ENCODE data around the gene EVX2. TPM values are rescaled to one million over a fixed set of nuclear protein-coding genes. Genes with fewer than 3 reads are reported as not detected.

Gene EVX2
- total RNA-seq, 1 donor from 2014 or later = not detected

DNA sequence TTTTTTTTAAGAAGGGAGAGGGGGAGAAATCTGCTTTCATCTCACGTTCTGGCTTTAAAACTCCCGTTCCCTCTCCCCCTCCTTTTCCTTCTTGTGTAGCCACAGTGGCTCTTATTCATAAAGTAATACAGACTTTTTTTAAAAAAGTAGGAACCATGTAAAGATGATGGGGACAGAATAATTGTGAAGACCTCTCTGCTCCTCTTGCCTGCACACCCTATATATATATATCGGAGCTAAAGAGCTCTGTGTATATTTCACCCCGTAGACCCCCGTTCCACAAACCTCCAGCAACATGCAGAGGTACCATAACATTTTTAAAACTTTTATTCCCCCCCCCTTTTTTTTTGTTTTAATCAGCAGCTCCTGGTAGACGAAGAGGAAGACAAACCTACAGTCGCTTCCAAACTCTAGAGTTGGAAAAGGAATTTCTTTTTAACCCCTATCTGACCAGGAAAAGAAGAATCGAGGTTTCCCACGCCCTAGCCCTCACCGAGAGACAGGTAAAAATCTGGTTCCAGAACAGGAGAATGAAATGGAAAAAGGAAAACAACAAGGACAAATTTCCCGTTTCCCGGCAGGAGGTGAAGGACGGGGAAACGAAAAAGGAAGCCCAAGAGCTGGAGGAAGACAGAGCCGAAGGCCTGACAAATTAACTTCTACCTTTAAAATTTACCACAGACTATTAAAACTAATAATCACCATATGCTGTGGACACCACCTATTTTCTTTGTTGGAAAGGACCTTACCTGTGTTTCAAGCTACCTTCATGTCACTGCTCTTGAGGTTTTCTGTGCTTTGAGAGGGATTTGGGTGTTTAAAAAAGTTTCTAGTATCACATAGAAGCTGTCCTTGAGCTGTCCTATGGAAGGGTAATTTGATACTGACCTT, 47.4 kb upstream of the EVX2 start:
- Mint-ChIP-seq H3K4me1 (ENCODE audit: unreplicated experiment) (peaks cover 35% of the 10 kb centered on the region), H3K27ac (ENCODE audit: unreplicated experiment) (peak overlapping the region; percentile 88)
- DNase-seq (ENCODE audit: low spot score) = no peak

DNA sequence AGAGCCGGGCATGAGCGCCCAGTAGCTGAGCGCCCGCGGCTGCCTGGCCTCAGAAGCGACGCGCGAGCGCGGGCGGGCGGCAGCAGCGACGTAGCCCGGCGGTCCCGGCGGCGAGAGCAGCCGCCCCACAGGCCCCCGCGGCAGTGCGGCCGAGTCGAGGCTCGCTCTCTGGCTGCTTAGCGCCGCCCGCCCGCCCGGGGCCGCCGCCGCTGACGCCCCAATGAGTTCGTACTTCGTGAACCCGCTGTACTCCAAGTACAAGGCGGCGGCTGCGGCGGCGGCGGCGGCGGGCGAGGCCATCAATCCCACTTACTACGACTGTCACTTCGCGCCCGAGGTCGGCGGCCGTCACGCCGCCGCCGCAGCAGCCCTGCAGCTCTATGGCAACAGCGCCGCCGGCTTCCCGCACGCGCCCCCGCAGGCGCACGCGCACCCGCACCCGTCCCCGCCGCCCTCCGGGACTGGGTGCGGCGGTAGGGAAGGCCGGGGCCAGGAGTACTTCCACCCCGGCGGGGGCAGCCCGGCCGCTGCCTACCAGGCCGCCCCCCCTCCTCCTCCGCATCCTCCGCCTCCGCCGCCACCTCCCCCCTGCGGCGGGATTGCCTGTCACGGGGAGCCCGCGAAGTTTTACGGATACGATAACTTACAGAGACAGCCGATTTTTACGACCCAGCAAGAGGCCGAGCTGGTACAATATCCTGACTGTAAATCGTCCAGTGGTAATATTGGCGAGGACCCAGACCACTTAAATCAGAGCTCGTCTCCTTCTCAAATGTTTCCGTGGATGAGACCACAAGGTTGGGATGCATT, 46.6 kb upstream of the EVX2 start:
- DNase-seq (ENCODE audit: low spot score) = no peak
- Mint-ChIP-seq H3K4me3 (ENCODE audit: unreplicated experiment) (peak overlapping the region; percentile 87), H3K4me1 (ENCODE audit: unreplicated experiment) (peaks cover 35% of the 10 kb centered on the region), H3K27me3 (ENCODE audit: unreplicated experiment) (peaks cover 43% of the 10 kb centered on the region), H3K9me3 (ENCODE audit: unreplicated experiment) (no peaks in the 10 kb centered on the region), H3K36me3 (ENCODE audit: low read depth, unreplicated experiment) (peaks cover 2% of the 10 kb centered on the region), H3K27ac (ENCODE audit: unreplicated experiment) (peak overlapping the region; percentile 88)
- TF ChIP-seq, protein P1, sequence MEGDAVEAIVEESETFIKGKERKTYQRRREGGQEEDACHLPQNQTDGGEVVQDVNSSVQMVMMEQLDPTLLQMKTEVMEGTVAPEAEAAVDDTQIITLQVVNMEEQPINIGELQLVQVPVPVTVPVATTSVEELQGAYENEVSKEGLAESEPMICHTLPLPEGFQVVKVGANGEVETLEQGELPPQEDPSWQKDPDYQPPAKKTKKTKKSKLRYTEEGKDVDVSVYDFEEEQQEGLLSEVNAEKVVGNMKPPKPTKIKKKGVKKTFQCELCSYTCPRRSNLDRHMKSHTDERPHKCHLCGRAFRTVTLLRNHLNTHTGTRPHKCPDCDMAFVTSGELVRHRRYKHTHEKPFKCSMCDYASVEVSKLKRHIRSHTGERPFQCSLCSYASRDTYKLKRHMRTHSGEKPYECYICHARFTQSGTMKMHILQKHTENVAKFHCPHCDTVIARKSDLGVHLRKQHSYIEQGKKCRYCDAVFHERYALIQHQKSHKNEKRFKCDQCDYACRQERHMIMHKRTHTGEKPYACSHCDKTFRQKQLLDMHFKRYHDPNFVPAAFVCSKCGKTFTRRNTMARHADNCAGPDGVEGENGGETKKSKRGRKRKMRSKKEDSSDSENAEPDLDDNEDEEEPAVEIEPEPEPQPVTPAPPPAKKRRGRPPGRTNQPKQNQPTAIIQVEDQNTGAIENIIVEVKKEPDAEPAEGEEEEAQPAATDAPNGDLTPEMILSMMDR (IDR thresholded peaks at IDR 0.05; ENCODE audit: unreplicated experiment) = no peak

More for the DNA sequence above, 47.4 kb upstream of the EVX2 start:
- TF ChIP-seq, protein P1 (IDR thresholded peaks at IDR 0.05; ENCODE audit: unreplicated experiment) = no peak
- Mint-ChIP-seq H3K4me3 (ENCODE audit: unreplicated experiment) (peak overlapping the region; percentile 87), H3K9me3 (ENCODE audit: unreplicated experiment) (no peaks in the 10 kb centered on the region), H3K36me3 (ENCODE audit: low read depth, unreplicated experiment) (peaks cover 6% of the 10 kb centered on the region), H3K27me3 (ENCODE audit: unreplicated experiment) (peaks cover 43% of the 10 kb centered on the region)

DNA sequence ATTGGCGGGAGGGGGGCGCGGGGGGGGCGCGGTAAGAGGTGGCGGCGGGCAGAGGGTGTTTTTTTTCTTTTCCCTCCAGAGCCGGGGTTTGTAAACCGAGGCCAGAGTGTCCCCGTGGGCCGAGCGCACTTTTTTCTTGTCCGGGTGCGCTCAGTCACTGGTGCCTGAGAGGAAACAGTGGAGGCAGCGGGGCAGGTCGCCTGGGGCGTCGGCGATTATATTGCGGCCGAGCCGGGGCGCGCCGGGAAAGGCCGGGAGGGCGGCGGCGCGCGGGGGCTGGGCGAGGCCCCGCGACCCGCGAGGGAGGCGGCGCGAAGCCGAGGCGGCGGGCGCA, 46.0 kb upstream of the EVX2 start:
- no peaks in the 10 kb centered on the region for H3K9me3 Mint-ChIP-seq (ENCODE audit: unreplicated experiment)
- H3K36me3 Mint-ChIP-seq (ENCODE audit: low read depth, unreplicated experiment) = no peaks in the 10 kb centered on the region
- no peak for DNase-seq (ENCODE audit: low spot score)
- no peak overlapping the region for H3K27ac Mint-ChIP-seq (ENCODE audit: unreplicated experiment)
- peaks cover 38% of the 10 kb centered on the region for H3K27me3 Mint-ChIP-seq (ENCODE audit: unreplicated experiment)
- peak overlapping the region; percentile 81 for H3K4me3 Mint-ChIP-seq (ENCODE audit: unreplicated experiment)
- TF ChIP-seq, protein P1 (IDR thresholded peaks at IDR 0.05; ENCODE audit: unreplicated experiment) = no peak
- peaks cover 29% of the 10 kb centered on the region for H3K4me1 Mint-ChIP-seq (ENCODE audit: unreplicated experiment)

DNA sequence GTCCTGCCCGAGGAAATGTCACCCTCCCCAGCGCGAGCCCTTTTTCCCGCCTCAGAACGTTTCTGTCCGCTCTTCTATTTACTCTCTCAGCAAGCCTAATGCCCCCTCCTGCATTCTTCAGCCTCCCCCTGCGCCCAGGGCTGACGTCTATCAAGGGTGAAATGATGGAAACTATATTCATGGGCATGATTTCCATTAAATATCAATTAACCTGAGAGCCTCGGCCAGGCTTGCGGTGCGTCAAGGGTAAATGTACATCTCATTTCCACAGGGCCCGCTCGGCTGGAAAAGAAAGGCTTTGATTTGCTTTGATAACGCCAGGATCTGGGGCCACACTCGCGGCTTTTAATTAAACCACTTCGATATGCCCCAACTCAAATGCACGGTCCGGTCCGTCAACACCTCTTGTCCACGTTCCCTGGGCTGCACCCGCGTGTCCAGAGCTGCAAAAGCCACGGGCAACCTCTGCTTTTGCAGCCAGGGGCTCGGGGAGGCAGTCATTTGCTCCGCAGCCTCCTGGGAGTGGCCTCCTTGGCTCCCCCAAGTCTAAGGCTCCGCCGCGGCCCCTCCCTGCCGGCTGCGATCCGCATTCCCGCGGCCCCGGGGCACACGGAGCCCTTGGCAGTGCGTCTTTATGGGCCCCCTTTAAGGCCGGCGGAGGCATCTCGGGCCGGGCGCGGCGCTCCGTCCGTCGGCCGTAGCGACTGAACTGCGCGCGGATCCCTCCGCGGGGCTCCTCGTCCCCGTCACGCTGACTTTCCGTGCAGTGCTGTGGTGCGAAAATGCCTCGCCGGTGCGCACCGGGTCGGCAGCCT, 45.4 kb upstream of the EVX2 start, which contains the start of gene HOXD8:
TSS of gene HOXD8 (plus strand) at position 724 of the 815 bp plus-strand sequence. CDS start 662 bp downstream, outside the sequence.
- no peaks in the 10 kb centered on the region for H3K36me3 Mint-ChIP-seq (ENCODE audit: low read depth, unreplicated experiment)
- peaks cover 28% of the 10 kb centered on the region for H3K4me1 Mint-ChIP-seq (ENCODE audit: unreplicated experiment)
- peak within 1 kb of the TSS; percentile 90 for H3K4me3 Mint-ChIP-seq (ENCODE audit: unreplicated experiment)
- peaks cover 40% of the 10 kb centered on the region for H3K27me3 Mint-ChIP-seq (ENCODE audit: unreplicated experiment)
- H3K27ac Mint-ChIP-seq (ENCODE audit: unreplicated experiment) = peak within 1 kb of the TSS; percentile 76
- DNase-seq (ENCODE audit: low spot score) = peak; percentile 74
- TF ChIP-seq, protein P1 (IDR thresholded peaks at IDR 0.05; ENCODE audit: unreplicated experiment) = no peak
- no peaks in the 10 kb centered on the region for H3K9me3 Mint-ChIP-seq (ENCODE audit: unreplicated experiment)

Data from endothelial cell (in vitro differentiated cells).